ENCODE results near the gene BRD4.

- TF ChIP-seq POLR2A (IDR thresholded peaks at IDR 0.05) = no peak
- no peak for TF ChIP-seq CTCF (IDR thresholded peaks at IDR 0.05)
These were observed 49.1 kb upstream of the BRD4 start for GRCh38 chr19:15381429-15381828.

Data from stomach (tissue), 4 donors.